GM06990 (cell line): ENCODE results near the gene RNF144A.

Experiments
- DNase-seq: peaks from one replicate; pipeline ENCODE4 v3.0.0-alpha.2; 2011; ENCODE audit not compliant: insufficient read length; ENCODE audit errors: extremely low read depth
- H3K27me3 ChIP-seq: replicated peaks from 2 replicates; pipeline ENCODE4 v1.6.0; 2011; ENCODE audit warnings: low read length; ENCODE audit not compliant: control insufficient read depth, insufficient read depth
- H3K36me3 ChIP-seq: 2 replicates; pipeline ENCODE4 v1.5.1; 2011; ENCODE audit warnings: low read length; ENCODE audit not compliant: control insufficient read depth, insufficient read depth
- H3K4me3 ChIP-seq: replicated peaks from 2 replicates; pipeline ENCODE4 v1.5.1; 2011; ENCODE audit warnings: low read depth, mild to moderate bottlenecking, control low read depth, low read length
- CTCF ChIP-seq: IDR thresholded peaks from 2 replicates; pipeline ENCODE4 v1.5.1; 2011; ENCODE audit warnings: low read length, control low read depth, mild to moderate bottlenecking, inconsistent platforms; ENCODE audit not compliant: insufficient read depth, poor library complexity, severe bottlenecking

Gene RNF144A

DNA sequence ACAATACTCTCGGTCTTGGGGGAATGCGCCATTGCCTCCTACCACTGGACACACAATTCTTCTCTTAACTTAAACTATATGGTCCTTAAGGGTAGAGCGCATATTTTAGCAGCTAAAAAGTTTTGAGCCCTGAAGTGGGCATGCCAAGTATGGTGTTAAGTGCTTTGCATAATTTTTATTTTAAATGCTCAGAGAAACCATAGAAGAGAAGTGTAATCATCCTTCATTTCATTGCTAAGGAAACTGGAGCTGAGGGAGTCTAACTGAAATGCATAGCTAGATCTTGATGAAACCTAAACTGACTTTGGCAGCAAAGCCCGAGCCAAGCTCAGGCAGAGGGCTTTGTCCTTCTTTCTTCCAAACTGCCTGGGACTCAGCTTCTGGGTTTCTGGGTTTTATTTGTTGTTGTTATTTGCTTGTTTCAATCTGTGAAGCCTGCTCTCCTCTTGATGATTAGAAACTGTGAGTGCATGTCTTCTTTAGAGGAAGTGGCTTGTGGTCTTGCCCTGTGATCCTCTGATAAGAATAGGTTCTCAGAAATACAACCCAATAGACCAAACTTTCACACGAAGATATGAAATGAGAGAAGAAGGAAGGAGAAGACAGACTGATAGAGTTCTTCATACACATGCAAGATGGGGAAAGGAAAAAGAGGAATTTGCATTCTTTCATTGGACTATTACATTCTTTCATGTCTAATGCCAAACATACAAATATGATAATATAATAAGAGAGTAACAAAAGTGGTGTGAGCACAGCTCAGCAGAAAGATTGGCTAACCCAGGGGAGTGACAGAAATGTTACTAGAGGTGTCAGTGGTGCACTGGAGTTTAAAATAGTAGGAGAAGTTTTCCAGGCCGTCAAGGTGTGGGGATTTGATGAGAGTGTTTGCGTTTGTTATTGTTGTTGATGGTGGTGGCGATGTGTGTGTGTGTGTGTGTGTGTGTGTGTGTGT is 7.5 kb upstream of the RNF144A start:
- Histone ChIP-seq H3K36me3 (no peaks in the 10 kb centered on the region), H3K4me3 (peak overlapping the region; percentile 21; the same call in 1 of the 2 replicates), H3K27me3 (no peaks in the 10 kb centered on the region)
- DNase-seq: peak; percentile 73
- TF ChIP-seq CTCF: no peak

- no peaks in the 10 kb centered on the region for H3K36me3 ChIP-seq
These were observed 5.5 kb upstream of the RNF144A start for GRCh38 chr2:6911721-6912120.

DNA sequence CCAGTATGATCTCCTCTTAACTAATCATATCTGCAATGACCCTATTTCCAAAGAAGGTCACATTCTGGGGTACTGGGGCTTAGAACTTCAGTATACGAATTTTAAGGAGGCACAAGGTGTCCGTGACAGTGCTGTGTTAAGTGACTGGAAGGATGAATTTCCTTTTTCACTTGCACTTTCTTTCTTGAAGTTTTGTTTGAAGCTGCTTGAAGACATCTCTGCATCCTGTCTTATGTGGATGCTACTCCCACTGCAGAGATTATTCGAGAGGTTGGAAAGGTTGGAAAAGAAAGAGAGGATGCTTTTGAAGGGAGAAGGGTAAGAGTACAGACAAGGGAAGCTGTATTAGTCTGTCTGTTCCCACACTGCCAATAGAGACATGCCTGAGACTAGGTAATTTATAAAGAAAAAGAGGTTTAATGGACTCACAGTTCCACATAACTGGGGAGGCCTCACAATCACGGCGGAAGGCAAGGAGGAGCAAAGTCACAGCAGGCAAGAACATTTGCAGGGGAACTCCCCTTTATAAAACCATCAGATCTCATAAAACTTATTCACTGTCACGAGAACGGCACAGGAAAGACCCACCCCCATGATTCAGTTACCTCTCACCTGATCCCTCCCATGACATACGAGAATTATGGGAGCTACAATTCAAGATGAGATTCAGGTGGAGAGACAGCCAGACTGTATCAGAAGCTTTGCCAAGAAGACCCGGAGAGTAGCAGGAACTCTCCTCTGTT is 3.6 kb upstream of the RNF144A start:
- no peaks in the 10 kb centered on the region for H3K27me3 ChIP-seq
- no peaks in the 10 kb centered on the region for H3K36me3 ChIP-seq
- H3K4me3 ChIP-seq: no peak overlapping the region
- no peak for TF ChIP-seq CTCF
- DNase-seq: no peak

More at GRCh38 chr2:6911721-6912120, 5.5 kb upstream of the RNF144A start:
- TF ChIP-seq CTCF: no peak
- Histone ChIP-seq H3K4me3 (no peak overlapping the region), H3K27me3 (no peaks in the 10 kb centered on the region)
- DNase-seq: no peak

GRCh38 chr2:6914828-6915227 is 2.4 kb upstream of the RNF144A start:
- no peak for TF ChIP-seq CTCF
- no peak for DNase-seq
- no peaks in the 10 kb centered on the region for H3K36me3 ChIP-seq
- H3K27me3 ChIP-seq: no peaks in the 10 kb centered on the region
- no peak overlapping the region for H3K4me3 ChIP-seq

- Histone ChIP-seq H3K27me3 (no peaks in the 10 kb centered on the region), H3K4me3 (no peak overlapping the region), H3K36me3 (no peaks in the 10 kb centered on the region)
- TF ChIP-seq CTCF: no peak
- DNase-seq: no peak
These were observed 1.8 kb upstream of the RNF144A start for GRCh38 chr2:6915399-6915798.
